Measurements from ENCODE around the gene ACOT7.
"Not testable (repeated sequence)": the region's sequence is repeated elsewhere in the genome, so short reads cannot be mapped to it uniquely, and the experiment has no call there.

ACOT7 gene

DNA sequence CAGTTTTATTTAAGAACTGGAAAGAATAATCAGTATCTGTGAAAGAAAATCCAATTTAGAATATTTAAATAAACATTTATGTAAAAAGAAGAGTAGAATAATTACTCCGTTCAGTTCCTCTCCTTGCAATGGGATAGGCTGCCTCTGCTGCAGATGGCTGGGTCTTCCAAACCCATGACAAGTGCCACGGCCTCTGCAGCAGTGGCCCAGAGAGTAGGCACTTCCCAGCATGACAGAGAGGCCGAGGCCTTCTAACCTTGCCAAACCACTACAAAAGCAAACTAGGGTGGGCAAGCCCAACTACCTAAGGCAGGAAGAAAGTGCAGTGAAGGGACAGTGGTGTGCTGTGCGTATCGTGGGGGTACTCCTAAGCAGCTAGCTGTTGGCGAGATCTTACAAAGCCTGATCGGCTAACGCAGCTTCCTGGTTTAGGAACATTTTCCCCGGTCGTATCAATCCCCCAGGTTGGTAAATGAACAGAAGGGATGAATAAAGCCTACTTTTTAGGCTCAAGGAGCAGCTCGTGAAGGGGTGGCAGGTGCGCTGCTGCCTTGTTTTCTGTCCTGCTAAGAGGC is 172.3 kb downstream of the ACOT7 start:
- no peak for DNase-seq (ENCODE audit: low read depth)
- Histone ChIP-seq H3K4me1 (ENCODE audit: control insufficient read depth, insufficient read depth, low read length) (peaks cover 11% of the 10 kb centered on the region), H3K9me3 (ENCODE audit: control insufficient read depth, low read length) (no peaks in the 10 kb centered on the region), H3K4me3 (ENCODE audit: low read length) (no peak overlapping the region), H3K27me3 (replicated peaks; ENCODE audit: control insufficient read depth, insufficient read depth, low read length) (no peaks in the 10 kb centered on the region), H3K9ac (ENCODE audit: low read length) (no peak overlapping the region), H3K36me3 (ENCODE audit: control insufficient read depth, insufficient read depth, low read length, severe bottlenecking) (peaks cover 32% of the 10 kb centered on the region)

DNA sequence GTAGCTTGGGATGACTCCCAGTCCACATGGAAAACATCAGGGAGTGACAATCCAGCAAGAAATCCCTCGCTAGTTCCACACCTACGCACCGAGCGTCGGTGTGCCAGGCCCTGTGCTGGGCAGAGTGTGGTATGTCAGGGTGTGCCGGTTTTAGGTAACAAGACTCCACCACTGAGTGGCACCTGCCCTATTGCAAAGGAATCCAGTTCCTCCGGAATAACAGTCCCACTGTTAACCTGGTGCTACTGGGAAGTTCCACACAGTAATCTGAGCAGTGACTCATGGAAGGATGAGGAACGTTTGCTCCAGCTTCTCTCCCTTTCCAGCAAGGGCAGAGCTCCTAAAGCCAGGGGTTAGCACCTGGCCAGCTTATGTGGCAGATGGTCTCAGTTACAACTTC is 173.3 kb downstream of the ACOT7 start:
- Histone ChIP-seq H3K9me3 (ENCODE audit: control insufficient read depth, low read length) (no peaks in the 10 kb centered on the region), H3K36me3 (ENCODE audit: control insufficient read depth, insufficient read depth, low read length, severe bottlenecking) (peaks cover 28% of the 10 kb centered on the region), H3K9ac (ENCODE audit: low read length) (no peak overlapping the region), H3K27me3 (replicated peaks; ENCODE audit: control insufficient read depth, insufficient read depth, low read length) (no peaks in the 10 kb centered on the region), H3K4me1 (ENCODE audit: control insufficient read depth, insufficient read depth, low read length) (peaks cover 11% of the 10 kb centered on the region), H3K4me3 (ENCODE audit: low read length) (no peak overlapping the region)
- no peak for DNase-seq (ENCODE audit: low read depth)

DNA sequence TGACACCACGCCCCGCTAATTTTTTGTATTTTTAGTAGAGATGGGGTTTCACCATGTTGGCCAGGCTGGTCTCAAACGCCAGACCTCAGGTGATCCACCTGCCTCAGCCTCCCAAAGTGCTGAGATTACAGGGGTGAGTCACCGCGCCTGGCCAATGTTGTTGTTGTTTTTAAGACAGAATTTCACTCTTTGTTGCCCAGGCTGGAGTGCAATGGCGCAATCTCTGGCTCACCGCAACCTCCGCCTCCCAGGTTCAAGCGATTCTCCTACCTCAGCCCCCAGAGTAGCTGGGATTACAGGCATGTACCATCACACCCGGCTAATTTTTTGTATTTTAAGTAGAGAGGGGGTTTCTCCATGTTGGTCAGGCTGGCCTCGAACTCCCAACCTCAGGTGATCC is 173.9 kb downstream of the ACOT7 start:
- not testable (repeated sequence) for H3K27me3 ChIP-seq (replicated peaks; ENCODE audit: control insufficient read depth, insufficient read depth, low read length); DNase-seq (ENCODE audit: low read depth); H3K4me3 ChIP-seq (ENCODE audit: low read length); H3K9ac ChIP-seq (ENCODE audit: low read length); H3K9me3 ChIP-seq (ENCODE audit: control insufficient read depth, low read length)
- H3K36me3 ChIP-seq (ENCODE audit: control insufficient read depth, insufficient read depth, low read length, severe bottlenecking), result peaks cover 22% of the 10 kb centered on the region
- peaks cover 11% of the 10 kb centered on the region for H3K4me1 ChIP-seq (ENCODE audit: control insufficient read depth, insufficient read depth, low read length)

DNA sequence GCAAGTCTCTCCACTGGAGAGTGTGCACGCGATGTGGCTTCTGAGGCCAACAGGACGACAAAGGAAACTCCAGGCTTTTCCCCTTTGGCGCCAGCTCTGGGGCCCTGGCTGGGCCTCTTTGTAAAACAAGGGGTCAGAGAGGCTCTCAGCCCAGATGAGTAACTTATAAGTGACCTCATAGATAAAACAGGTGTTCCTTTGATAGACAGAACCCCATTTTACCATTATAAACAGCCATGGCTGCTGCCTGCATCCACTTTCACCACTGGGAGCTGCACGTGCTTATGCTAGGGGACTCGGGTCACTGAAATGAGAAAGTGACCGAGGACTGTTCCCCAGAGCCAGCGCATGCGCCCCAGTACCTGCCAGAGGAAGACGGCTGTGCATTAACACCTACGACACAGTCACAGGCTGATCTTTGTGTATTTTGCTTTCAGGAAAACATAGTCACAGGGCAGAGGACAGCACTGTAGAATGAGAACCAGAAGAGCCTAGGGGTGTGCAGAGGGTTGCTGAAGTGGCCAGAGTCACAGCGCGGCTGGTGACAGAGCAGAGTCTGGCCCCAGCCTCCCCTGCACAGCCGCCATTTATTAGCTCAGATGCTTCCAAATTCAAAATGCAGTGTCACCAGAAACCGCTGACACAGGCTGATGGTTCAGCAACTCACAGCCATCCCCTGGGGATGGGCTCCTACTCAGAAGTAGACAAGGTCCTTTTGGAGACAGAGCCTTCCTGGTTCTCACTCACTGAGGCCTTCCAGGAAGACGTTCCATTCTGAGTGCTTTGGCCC is 175.0 kb downstream of the ACOT7 start:
- peaks cover 11% of the 10 kb centered on the region for H3K4me1 ChIP-seq (ENCODE audit: control insufficient read depth, insufficient read depth, low read length)
- no peak overlapping the region for H3K4me3 ChIP-seq (ENCODE audit: low read length)
- DNase-seq (ENCODE audit: low read depth), result no peak
- H3K27me3 ChIP-seq (replicated peaks; ENCODE audit: control insufficient read depth, insufficient read depth, low read length), result no peaks in the 10 kb centered on the region
- no peak overlapping the region for H3K9ac ChIP-seq (ENCODE audit: low read length)
- H3K9me3 ChIP-seq (ENCODE audit: control insufficient read depth, low read length), result no peaks in the 10 kb centered on the region
- peaks cover 11% of the 10 kb centered on the region for H3K36me3 ChIP-seq (ENCODE audit: control insufficient read depth, insufficient read depth, low read length, severe bottlenecking)
